NB4 (cell line): ENCODE results near the gene OSTC.

Source experiments
- CTCF ChIP-seq: IDR thresholded peaks from one replicate; pipeline ENCODE4 v1.5.1; 2012; ENCODE audit warnings: low read depth, low read length
- MYC ChIP-seq: IDR thresholded peaks from 2 replicates; pipeline ENCODE4 v1.6.1; 2011; ENCODE audit warnings: low read depth, low read length
- POLR2A ChIP-seq: IDR thresholded peaks from 2 replicates; pipeline ENCODE4 v1.6.1; 2011; ENCODE audit warnings: mild to moderate bottlenecking; ENCODE audit not compliant: insufficient read length; ENCODE audit errors: extremely low read depth
- TF ChIP-seq, protein P1 (sequence below): IDR thresholded peaks from 2 replicates; pipeline ENCODE4 v1.6.1; 2011; ENCODE audit warnings: low read depth, low read length

- TF ChIP-seq POLR2A (no peak), CTCF (no peak), MYC (no peak)
- TF ChIP-seq, protein P1, sequence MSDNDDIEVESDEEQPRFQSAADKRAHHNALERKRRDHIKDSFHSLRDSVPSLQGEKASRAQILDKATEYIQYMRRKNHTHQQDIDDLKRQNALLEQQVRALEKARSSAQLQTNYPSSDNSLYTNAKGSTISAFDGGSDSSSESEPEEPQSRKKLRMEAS, result no peak
These were observed 12.5 kb upstream of the OSTC start for GRCh38 chr4:108637856-108638255.
